NB4 (cell line): ENCODE data around the gene CCT8L2.
"Not testable (repeated sequence)": the region's sequence is repeated elsewhere in the genome, so short reads cannot be mapped to it uniquely, and the experiment has no call there.

Source experiments
- MYC ChIP-seq: IDR thresholded peaks from 2 replicates; pipeline ENCODE4 v1.6.1; 2011; ENCODE audit warnings: low read depth, low read length
- POLR2A ChIP-seq: IDR thresholded peaks from 2 replicates; pipeline ENCODE4 v1.6.1; 2011; ENCODE audit warnings: mild to moderate bottlenecking; ENCODE audit not compliant: insufficient read length; ENCODE audit errors: extremely low read depth
- TF ChIP-seq, protein P1 (sequence below): IDR thresholded peaks from one replicate; pipeline ENCODE4 v1.5.1; 2012; ENCODE audit warnings: low read depth, low read length
- TF ChIP-seq, protein P2 (sequence below): IDR thresholded peaks from 2 replicates; pipeline ENCODE4 v1.6.1; 2011; ENCODE audit warnings: low read depth, low read length

DNA sequence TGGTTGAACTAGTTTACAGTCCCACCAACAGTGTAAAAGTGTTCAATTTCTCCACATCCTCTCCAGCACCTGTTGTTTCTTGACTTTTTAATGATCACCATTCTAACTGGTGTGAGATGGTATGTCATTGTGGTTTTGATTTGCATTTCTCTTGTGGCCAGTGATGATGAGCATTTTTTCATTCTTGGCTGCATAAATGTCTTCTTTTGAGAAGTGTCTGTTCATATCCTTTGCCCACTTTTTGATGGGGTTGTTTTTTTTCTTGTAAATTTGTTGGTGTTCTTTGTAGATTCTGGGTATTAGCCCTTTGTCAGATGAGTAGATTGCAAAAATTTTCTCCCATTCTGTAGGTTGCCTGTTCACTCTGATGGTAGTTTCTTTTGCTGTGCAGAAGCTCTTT is 41.5 kb upstream of the CCT8L2 start:
- TF ChIP-seq, protein P1, sequence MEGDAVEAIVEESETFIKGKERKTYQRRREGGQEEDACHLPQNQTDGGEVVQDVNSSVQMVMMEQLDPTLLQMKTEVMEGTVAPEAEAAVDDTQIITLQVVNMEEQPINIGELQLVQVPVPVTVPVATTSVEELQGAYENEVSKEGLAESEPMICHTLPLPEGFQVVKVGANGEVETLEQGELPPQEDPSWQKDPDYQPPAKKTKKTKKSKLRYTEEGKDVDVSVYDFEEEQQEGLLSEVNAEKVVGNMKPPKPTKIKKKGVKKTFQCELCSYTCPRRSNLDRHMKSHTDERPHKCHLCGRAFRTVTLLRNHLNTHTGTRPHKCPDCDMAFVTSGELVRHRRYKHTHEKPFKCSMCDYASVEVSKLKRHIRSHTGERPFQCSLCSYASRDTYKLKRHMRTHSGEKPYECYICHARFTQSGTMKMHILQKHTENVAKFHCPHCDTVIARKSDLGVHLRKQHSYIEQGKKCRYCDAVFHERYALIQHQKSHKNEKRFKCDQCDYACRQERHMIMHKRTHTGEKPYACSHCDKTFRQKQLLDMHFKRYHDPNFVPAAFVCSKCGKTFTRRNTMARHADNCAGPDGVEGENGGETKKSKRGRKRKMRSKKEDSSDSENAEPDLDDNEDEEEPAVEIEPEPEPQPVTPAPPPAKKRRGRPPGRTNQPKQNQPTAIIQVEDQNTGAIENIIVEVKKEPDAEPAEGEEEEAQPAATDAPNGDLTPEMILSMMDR, result not testable (repeated sequence)
- TF ChIP-seq POLR2A, MYC: not testable (repeated sequence)
- TF ChIP-seq, protein P2, sequence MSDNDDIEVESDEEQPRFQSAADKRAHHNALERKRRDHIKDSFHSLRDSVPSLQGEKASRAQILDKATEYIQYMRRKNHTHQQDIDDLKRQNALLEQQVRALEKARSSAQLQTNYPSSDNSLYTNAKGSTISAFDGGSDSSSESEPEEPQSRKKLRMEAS, result not testable (repeated sequence)
